ENCODE results near the gene PPP2R5B.

DNA sequence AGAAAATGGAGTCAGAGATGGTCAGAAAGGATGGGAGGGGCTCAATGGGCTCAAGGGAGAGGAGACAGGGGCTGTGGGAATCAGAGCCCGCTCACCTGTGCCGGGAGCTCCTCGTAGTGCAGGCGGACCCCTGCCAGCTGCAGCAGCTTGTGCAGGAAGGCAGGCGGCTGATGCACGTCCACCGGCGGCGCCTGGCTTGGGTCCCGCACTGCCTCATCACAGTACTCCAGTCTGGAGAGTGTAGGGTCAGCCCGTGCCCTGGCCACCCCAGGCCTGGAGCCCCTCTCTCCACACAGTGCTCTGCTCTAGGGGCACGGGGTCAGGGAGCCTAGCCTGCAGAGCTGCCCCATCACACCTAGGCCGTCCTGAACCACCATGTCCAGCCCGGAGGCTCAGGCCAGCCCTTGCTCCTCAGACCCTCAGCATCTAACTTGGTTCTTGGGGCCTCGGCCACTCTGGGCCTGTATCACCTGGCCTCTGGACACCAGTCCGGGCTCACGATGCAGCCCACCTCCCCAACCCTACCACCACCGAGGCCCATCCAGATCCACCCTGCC, 11.2 kb upstream of the PPP2R5B start:
- TF ChIP-seq CTCF (IDR thresholded peaks at IDR 0.05) (no peak), USF2 (CRISPR knock-in tag; IDR thresholded peaks at IDR 0.05) (no peak), SMAD3 (CRISPR knock-in tag; IDR thresholded peaks at IDR 0.05; ENCODE audit: borderline replicate concordance) (no peak), TCF7 (CRISPR knock-in tag; IDR thresholded peaks at IDR 0.05; ENCODE audit: low read depth) (no peak), IRF2 (CRISPR knock-in tag; IDR thresholded peaks at IDR 0.05; ENCODE audit: borderline replicate concordance, low read depth) (no peak)
- TF ChIP-seq, protein P1, sequence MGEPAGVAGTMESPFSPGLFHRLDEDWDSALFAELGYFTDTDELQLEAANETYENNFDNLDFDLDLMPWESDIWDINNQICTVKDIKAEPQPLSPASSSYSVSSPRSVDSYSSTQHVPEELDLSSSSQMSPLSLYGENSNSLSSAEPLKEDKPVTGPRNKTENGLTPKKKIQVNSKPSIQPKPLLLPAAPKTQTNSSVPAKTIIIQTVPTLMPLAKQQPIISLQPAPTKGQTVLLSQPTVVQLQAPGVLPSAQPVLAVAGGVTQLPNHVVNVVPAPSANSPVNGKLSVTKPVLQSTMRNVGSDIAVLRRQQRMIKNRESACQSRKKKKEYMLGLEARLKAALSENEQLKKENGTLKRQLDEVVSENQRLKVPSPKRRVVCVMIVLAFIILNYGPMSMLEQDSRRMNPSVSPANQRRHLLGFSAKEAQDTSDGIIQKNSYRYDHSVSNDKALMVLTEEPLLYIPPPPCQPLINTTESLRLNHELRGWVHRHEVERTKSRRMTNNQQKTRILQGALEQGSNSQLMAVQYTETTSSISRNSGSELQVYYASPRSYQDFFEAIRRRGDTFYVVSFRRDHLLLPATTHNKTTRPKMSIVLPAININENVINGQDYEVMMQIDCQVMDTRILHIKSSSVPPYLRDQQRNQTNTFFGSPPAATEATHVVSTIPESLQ (CRISPR knock-in tag; IDR thresholded peaks at IDR 0.05), result no peak
- TF ChIP-seq, protein P2, sequence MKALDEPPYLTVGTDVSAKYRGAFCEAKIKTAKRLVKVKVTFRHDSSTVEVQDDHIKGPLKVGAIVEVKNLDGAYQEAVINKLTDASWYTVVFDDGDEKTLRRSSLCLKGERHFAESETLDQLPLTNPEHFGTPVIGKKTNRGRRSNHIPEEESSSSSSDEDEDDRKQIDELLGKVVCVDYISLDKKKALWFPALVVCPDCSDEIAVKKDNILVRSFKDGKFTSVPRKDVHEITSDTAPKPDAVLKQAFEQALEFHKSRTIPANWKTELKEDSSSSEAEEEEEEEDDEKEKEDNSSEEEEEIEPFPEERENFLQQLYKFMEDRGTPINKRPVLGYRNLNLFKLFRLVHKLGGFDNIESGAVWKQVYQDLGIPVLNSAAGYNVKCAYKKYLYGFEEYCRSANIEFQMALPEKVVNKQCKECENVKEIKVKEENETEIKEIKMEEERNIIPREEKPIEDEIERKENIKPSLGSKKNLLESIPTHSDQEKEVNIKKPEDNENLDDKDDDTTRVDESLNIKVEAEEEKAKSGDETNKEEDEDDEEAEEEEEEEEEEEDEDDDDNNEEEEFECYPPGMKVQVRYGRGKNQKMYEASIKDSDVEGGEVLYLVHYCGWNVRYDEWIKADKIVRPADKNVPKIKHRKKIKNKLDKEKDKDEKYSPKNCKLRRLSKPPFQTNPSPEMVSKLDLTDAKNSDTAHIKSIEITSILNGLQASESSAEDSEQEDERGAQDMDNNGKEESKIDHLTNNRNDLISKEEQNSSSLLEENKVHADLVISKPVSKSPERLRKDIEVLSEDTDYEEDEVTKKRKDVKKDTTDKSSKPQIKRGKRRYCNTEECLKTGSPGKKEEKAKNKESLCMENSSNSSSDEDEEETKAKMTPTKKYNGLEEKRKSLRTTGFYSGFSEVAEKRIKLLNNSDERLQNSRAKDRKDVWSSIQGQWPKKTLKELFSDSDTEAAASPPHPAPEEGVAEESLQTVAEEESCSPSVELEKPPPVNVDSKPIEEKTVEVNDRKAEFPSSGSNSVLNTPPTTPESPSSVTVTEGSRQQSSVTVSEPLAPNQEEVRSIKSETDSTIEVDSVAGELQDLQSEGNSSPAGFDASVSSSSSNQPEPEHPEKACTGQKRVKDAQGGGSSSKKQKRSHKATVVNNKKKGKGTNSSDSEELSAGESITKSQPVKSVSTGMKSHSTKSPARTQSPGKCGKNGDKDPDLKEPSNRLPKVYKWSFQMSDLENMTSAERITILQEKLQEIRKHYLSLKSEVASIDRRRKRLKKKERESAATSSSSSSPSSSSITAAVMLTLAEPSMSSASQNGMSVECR (CRISPR knock-in tag; IDR thresholded peaks at IDR 0.05; ENCODE audit: borderline replicate concordance), result no peak
